ENCODE measurements around the gene SUPT4H1. TPM values are rescaled to one million over a fixed set of nuclear protein-coding genes. Genes with fewer than 3 reads are reported as not detected.

Gene SUPT4H1
- total and polyA plus RNA-seq, 2 of the 4 experiments (the other 2 are of a cell fraction): 51.6 to 129 TPM

DNA sequence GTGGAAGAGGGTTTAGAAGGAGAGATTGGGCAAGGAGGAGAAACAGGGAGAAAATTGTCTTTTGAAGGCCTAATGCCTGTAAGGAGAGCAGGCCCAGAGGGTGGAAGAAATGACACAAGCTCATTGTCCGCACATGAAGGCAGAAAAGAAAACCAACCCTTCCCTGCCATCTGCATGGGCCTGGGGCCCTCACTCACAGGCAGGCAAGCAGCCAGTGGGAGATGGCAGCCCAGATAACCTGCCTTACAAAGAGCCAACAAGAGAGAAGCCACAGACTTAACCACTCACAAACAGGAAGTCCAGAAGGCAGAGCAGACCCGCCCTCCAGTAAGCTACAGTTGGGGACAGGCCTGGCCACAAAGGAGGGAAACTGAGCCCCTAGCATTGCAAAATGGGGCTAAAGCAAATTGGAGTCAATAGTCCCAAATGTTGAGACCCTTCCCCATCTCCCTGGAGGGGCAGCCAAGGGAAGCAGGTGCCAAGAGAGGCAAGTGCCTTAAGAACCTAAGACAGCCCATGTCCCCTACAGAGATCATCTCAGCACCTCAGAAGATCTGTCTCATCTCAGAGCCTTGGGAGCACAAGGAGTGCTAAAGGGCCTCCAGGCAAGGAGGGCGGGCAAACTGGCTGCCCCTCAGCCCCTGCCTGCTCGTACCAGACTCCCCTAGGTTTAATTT, 16.1 kb downstream of the SUPT4H1 start (continued):
- TF ChIP-seq MAFK (IDR thresholded peaks at IDR 0.05; ENCODE audit: low read depth, low read length) (no peak), FOS (IDR thresholded peaks at IDR 0.05; ENCODE audit: low read depth, low read length) (no peak)

DNA sequence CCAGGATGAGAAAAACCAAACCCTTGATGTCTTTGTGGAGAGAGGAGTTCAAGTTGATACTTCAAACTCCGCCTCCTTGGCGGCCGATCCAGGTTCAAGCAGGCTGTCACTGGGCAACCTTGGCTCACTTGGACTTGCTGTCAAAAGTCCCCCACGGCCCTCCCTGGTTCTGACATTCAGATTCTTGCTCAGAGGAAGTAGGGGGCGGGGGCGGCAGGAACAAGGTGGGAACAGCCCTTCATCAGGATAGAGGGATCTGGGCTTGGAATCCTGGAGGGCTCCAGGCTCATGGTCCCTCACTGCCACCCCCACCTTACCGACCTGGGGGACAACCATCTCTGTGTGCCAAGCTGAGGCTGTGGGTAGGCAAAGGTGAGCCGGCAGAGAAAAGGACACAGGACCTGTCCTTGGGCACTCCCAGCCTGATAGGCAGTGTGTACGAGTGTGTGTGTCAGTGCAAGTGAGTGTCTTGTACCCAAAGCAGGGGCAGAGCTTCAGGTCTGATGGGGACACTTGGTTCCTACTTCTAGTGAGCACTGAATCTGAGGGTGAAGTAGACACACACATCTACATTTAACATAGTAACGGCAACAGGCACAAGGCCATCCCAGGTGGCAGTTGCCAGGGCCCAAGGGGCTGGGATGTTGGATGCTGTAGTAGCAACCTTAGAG, 16.8 kb downstream of the SUPT4H1 start:
- BruUV-seq (replicated peaks): no TSS peak
- no peak overlapping the region for H3K9ac ChIP-seq (ENCODE audit: low read depth, low read length)
- H2AK9ac ChIP-seq (replicated peaks; ENCODE audit: low read depth, low read length, poor library complexity): no peak overlapping the region
- H2BK15ac ChIP-seq (ENCODE audit: low read depth, low read length): peak overlapping the region; percentile 100; the same call in 2 of the 3 replicates
- H4K8ac ChIP-seq (ENCODE audit: low read depth in 2 of 2, low read length in 2 of 2): peak overlapping the region; percentile 93 to 98; a peak in 3 of 4 replicates
- no peaks in the 10 kb centered on the region for H3K36me3 ChIP-seq (ENCODE audit: control insufficient read depth, insufficient read depth, low read length)
- no peak overlapping the region for H3K4me2 ChIP-seq (ENCODE audit: low read depth, low read length)
- H3K4me1 ChIP-seq (ENCODE audit: control insufficient read depth, insufficient read depth, low read length): peaks cover 38% of the 10 kb centered on the region
- ATAC-seq (ENCODE audit: low read depth) (no peak), DNase-seq (no peak)
- H3K14ac ChIP-seq (replicated peaks; ENCODE audit: low read depth, low read length): 0 out of 2 replicates have a peak overlapping the region, but pooled peaks have one; percentile 12
- peak overlapping the region; percentile 76 for H2BK20ac ChIP-seq (ENCODE audit: low read depth, low read length)
- in situ Hi-C loops (cut with MboI; ENCODE audit: low sequenced_read_pairs) (loop anchor here (25.0 kb wide), 1 partner anchor 473 kb away; the partner anchor contains the start of gene MRPS23), intact Hi-C loops (cut with micrococcal nuclease) (no loop called here), dilution Hi-C loops (cut with HindIII; ENCODE audit: low sequenced_read_pairs, unreplicated experiment) (no loop called here)
- no peak overlapping the region for H3K4me3 ChIP-seq (ENCODE audit: insufficient read depth, low read depth, low read length)
- H4K91ac ChIP-seq (ENCODE audit: insufficient read depth, low read depth, low read length): peak overlapping the region; percentile 98
- no peaks in the 10 kb centered on the region for H3K9me3 ChIP-seq (ENCODE audit: control insufficient read depth, insufficient read depth, low read length)
- H2AFZ ChIP-seq (replicated peaks; ENCODE audit: low read length, poor library complexity): peak overlapping the region; percentile 86
- H2BK120ac ChIP-seq (ENCODE audit: low read depth, low read length): 0 out of 2 replicates have a peak overlapping the region, but pooled peaks have one; percentile 98
- H3K27me3 ChIP-seq (ENCODE audit: control insufficient read depth, insufficient read depth, low read length): no peaks in the 10 kb centered on the region
- no peak overlapping the region for H3K56ac ChIP-seq (ENCODE audit: extremely low read depth, insufficient read depth, low read length)
- no peak overlapping the region for H3K18ac ChIP-seq (ENCODE audit: low read depth, low read length)
- H2AK5ac ChIP-seq (ENCODE audit: low read depth, low read length): peak overlapping the region; percentile 56
- WGBS, 2 experiments (ENCODE audit: extremely low coverage in 2 of 2, insufficient read length in 1 of 2): 67% methylated on average over 3 of the region's 10 CpGs; no CpG with 5 or more reads in 1 of the 2 experiments
- no peak overlapping the region for H2BK5ac ChIP-seq (ENCODE audit: low read depth, low read length, poor library complexity, severe bottlenecking)
- no peak overlapping the region for H3K27ac ChIP-seq (ENCODE audit: insufficient read depth, low read length)
- peak overlapping the region; percentile 100 for H3K4ac ChIP-seq (ENCODE audit: low read depth, low read length)
- H3K23ac ChIP-seq (ENCODE audit: low read depth, low read length): 0 out of 2 replicates have a peak overlapping the region, but pooled peaks have one; percentile 2
- POLR2A ChIA-PET (ENCODE audit: unreplicated experiment): no interaction called here
- CTCF ChIA-PET: no interaction called here
- H3K9me1 ChIP-seq (ENCODE audit: insufficient read depth, low read length): peaks cover 38% of the 10 kb centered on the region
- H4K20me1 ChIP-seq (ENCODE audit: insufficient read depth, low read length): no peaks in the 10 kb centered on the region
- H3K79me1 ChIP-seq (ENCODE audit: low read depth in 1 of 2, low read length in 2 of 2): peaks cover 12 to 23% of the 10 kb centered on the region in 2 experiments
- no peak overlapping the region for H4K5ac ChIP-seq (ENCODE audit: low read depth, low read length)
- TF ChIP-seq POLR2A (IDR thresholded peaks at IDR 0.05; ENCODE audit: low read depth, low read length): no peak
- TF ChIP-seq CHD1 (IDR thresholded peaks at IDR 0.05; ENCODE audit: low read depth, low read length): no peak
- no peak for TF ChIP-seq CEBPB (IDR thresholded peaks at IDR 0.05; ENCODE audit: low read depth, low read length)
- TF ChIP-seq, protein P1, sequence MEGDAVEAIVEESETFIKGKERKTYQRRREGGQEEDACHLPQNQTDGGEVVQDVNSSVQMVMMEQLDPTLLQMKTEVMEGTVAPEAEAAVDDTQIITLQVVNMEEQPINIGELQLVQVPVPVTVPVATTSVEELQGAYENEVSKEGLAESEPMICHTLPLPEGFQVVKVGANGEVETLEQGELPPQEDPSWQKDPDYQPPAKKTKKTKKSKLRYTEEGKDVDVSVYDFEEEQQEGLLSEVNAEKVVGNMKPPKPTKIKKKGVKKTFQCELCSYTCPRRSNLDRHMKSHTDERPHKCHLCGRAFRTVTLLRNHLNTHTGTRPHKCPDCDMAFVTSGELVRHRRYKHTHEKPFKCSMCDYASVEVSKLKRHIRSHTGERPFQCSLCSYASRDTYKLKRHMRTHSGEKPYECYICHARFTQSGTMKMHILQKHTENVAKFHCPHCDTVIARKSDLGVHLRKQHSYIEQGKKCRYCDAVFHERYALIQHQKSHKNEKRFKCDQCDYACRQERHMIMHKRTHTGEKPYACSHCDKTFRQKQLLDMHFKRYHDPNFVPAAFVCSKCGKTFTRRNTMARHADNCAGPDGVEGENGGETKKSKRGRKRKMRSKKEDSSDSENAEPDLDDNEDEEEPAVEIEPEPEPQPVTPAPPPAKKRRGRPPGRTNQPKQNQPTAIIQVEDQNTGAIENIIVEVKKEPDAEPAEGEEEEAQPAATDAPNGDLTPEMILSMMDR (conservative IDR thresholded peaks at IDR 0.05; ENCODE audit: low read depth, low read length): no peak
- TF ChIP-seq SMC3 (IDR thresholded peaks at IDR 0.05; ENCODE audit: low read depth, low read length): no peak
- TF ChIP-seq FOS (IDR thresholded peaks at IDR 0.05; ENCODE audit: low read depth, low read length): no peak
- no peak for TF ChIP-seq RAD21 (IDR thresholded peaks at IDR 0.05; ENCODE audit: low read length)
- no peak for TF ChIP-seq RFX5 (IDR thresholded peaks at IDR 0.05; ENCODE audit: low read depth, low read length)
- no peak for TF ChIP-seq MAFK (IDR thresholded peaks at IDR 0.05; ENCODE audit: low read depth, low read length)
- TF ChIP-seq, protein P2, sequence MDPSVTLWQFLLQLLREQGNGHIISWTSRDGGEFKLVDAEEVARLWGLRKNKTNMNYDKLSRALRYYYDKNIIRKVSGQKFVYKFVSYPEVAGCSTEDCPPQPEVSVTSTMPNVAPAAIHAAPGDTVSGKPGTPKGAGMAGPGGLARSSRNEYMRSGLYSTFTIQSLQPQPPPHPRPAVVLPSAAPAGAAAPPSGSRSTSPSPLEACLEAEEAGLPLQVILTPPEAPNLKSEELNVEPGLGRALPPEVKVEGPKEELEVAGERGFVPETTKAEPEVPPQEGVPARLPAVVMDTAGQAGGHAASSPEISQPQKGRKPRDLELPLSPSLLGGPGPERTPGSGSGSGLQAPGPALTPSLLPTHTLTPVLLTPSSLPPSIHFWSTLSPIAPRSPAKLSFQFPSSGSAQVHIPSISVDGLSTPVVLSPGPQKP (IDR thresholded peaks at IDR 0.05; ENCODE audit: borderline replicate concordance, low read depth, low read length): no peak
- no peak for TF ChIP-seq BHLHE40 (IDR thresholded peaks at IDR 0.05; ENCODE audit: low read depth, low read length)

All from IMR-90 (cell line).